Measurements from ENCODE around the gene SYT6.

DNA sequence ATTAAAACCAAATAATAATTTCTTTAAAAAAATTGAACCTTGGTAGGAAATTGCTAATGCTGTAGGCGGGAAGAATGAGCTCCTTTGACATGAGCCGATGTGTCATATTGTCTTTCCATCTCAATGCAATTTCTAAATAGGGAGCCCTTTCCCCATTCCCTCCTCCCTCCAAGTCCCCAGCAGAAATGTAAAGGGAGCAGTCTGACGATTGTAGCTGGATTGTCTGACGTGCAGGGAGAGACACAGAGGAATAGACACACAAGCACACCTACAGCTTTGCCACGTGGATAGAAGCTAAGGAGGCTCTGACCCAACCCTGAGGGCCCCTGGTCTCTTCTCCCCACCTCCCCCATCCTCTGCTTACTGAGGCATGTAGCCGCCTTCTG lies 3.6 kb upstream of the SYT6 start:
- TF ChIP-seq ZNF670 (CRISPR knock-in tag; IDR thresholded peaks at IDR 0.05; ENCODE audit: borderline replicate concordance) (no peak), NR2F6 (IDR thresholded peaks at IDR 0.05) (no peak), NR2F6 (CRISPR knock-in tag; IDR thresholded peaks at IDR 0.05) (no peak), THYN1 (CRISPR knock-in tag; IDR thresholded peaks at IDR 0.05; ENCODE audit: borderline replicate concordance, low read depth) (no peak), ZSCAN12 (CRISPR knock-in tag; IDR thresholded peaks at IDR 0.05) (no peak), ZNF451 (CRISPR knock-in tag; IDR thresholded peaks at IDR 0.05) (no peak), ZMYM2 (CRISPR knock-in tag; IDR thresholded peaks at IDR 0.05) (no peak), KLF13 (CRISPR knock-in tag; IDR thresholded peaks at IDR 0.05) (no peak), SALL2 (CRISPR knock-in tag; IDR thresholded peaks at IDR 0.05) (no peak)
- TF ChIP-seq, protein P1, sequence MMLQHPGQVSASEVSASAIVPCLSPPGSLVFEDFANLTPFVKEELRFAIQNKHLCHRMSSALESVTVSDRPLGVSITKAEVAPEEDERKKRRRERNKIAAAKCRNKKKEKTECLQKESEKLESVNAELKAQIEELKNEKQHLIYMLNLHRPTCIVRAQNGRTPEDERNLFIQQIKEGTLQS (CRISPR knock-in tag; IDR thresholded peaks at IDR 0.05): no peak
- TF ChIP-seq, protein P2, sequence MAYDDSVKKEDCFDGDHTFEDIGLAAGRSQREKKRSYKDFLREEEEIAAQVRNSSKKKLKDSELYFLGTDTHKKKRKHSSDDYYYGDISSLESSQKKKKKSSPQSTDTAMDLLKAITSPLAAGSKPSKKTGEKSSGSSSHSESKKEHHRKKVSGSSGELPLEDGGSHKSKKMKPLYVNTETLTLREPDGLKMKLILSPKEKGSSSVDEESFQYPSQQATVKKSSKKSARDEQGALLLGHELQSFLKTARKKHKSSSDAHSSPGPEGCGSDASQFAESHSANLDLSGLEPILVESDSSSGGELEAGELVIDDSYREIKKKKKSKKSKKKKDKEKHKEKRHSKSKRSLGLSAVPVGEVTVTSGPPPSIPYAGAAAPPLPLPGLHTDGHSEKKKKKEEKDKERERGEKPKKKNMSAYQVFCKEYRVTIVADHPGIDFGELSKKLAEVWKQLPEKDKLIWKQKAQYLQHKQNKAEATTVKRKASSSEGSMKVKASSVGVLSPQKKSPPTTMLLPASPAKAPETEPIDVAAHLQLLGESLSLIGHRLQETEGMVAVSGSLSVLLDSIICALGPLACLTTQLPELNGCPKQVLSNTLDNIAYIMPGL (CRISPR knock-in tag; IDR thresholded peaks at IDR 0.05; ENCODE audit: borderline replicate concordance in 1 of 2, low read depth in 1 of 2): no peak
- TF ChIP-seq, protein P3, sequence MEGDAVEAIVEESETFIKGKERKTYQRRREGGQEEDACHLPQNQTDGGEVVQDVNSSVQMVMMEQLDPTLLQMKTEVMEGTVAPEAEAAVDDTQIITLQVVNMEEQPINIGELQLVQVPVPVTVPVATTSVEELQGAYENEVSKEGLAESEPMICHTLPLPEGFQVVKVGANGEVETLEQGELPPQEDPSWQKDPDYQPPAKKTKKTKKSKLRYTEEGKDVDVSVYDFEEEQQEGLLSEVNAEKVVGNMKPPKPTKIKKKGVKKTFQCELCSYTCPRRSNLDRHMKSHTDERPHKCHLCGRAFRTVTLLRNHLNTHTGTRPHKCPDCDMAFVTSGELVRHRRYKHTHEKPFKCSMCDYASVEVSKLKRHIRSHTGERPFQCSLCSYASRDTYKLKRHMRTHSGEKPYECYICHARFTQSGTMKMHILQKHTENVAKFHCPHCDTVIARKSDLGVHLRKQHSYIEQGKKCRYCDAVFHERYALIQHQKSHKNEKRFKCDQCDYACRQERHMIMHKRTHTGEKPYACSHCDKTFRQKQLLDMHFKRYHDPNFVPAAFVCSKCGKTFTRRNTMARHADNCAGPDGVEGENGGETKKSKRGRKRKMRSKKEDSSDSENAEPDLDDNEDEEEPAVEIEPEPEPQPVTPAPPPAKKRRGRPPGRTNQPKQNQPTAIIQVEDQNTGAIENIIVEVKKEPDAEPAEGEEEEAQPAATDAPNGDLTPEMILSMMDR (CRISPR knock-in tag; IDR thresholded peaks at IDR 0.05): no peak

All from HepG2 (cell line).